Neuronal stem cell (in vitro differentiated cells): ENCODE data around the gene JAKMIP2.

Experiments used
- DNase-seq: peaks from one replicate; pipeline ENCODE4 v3.0.0-alpha.2; 2013; ENCODE audit warnings: low spot score
- H2AFZ ChIP-seq: one replicate; pipeline ENCODE4 v1.6.1; 2013; ENCODE audit warnings: mild to moderate bottlenecking, low read length, inconsistent platforms
- H2AK5ac ChIP-seq: 2 replicates; pipeline ENCODE4 v1.6.1; 2013; ENCODE audit warnings: low read depth, mild to moderate bottlenecking, inconsistent platforms, low read length, moderate library complexity, mixed read lengths
- H2BK120ac ChIP-seq: 2 replicates; pipeline ENCODE4 v1.6.1; 2013; ENCODE audit warnings: low read depth, mild to moderate bottlenecking, inconsistent platforms, low read length, moderate library complexity, mixed read lengths
- H2BK12ac ChIP-seq: one replicate; pipeline ENCODE4 v1.6.1; 2013; ENCODE audit warnings: low read length, inconsistent platforms
- H2BK15ac ChIP-seq: 2 replicates; pipeline ENCODE4 v1.6.1; 2013; ENCODE audit warnings: mild to moderate bottlenecking, low read length, inconsistent platforms, mixed read lengths
- H2BK5ac ChIP-seq: one replicate; pipeline ENCODE4 v1.6.1; 2013; ENCODE audit warnings: inconsistent platforms, mild to moderate bottlenecking, low read length, moderate library complexity
- H3K14ac ChIP-seq: one replicate; pipeline ENCODE4 v1.6.1; 2013; ENCODE audit warnings: low read length, inconsistent platforms
- H3K18ac ChIP-seq: 2 replicates; pipeline ENCODE4 v1.6.1; 2013; ENCODE audit warnings: low read length, inconsistent platforms
- H3K23ac ChIP-seq: 2 replicates; pipeline ENCODE4 v1.6.1; 2013; ENCODE audit warnings: low read depth, mild to moderate bottlenecking, mixed read lengths, low read length, inconsistent platforms; ENCODE audit not compliant: poor library complexity
- H3K27ac ChIP-seq: replicated peaks from 3 replicates; pipeline ENCODE4 v1.5.1; 2013; ENCODE audit warnings: low read length, inconsistent platforms
- H3K27me3 ChIP-seq, 3 experiments: 2 replicates each; pipeline ENCODE4 v1.6.1; 2013; ENCODE audit warnings: low read length in 3 of 3, mild to moderate bottlenecking in 2 of 3, inconsistent platforms in 1 of 3, low read depth in 1 of 3, mixed read lengths in 1 of 3, moderate library complexity in 1 of 3; ENCODE audit not compliant: control insufficient read depth in 3 of 3, insufficient read depth in 3 of 3
- H3K36me3 ChIP-seq, 2 donors: replicated peaks in 1 of 2; 2 replicates each; pipeline ENCODE4 v1.6.1; 2013; ENCODE audit warnings: low read length in 2 of 2; ENCODE audit not compliant: control insufficient read depth in 2 of 2, insufficient read depth in 2 of 2
- H3K4ac ChIP-seq: 2 replicates; pipeline ENCODE4 v1.6.1; 2013; ENCODE audit warnings: inconsistent platforms, mild to moderate bottlenecking, low read length, moderate library complexity
- H3K4me1 ChIP-seq, 2 donors: 1 replicate in 1 of 2; 2 replicates in 1 of 2; pipeline ENCODE4 v1.6.1; 2013; ENCODE audit warnings: low read length in 2 of 2, low read depth in 1 of 2; ENCODE audit not compliant: control insufficient read depth in 2 of 2, insufficient read depth in 1 of 2
- H3K4me2 ChIP-seq: one replicate; pipeline ENCODE4 v1.6.1; 2013; ENCODE audit warnings: mild to moderate bottlenecking, low read length, inconsistent platforms; ENCODE audit not compliant: insufficient read depth, poor library complexity, severe bottlenecking
- H3K4me3 ChIP-seq, 2 donors: 2 replicates each; pipeline ENCODE4 v1.5.1; 2013; ENCODE audit warnings: low read length in 2 of 2, mild to moderate bottlenecking in 2 of 2, inconsistent platforms in 1 of 2, moderate library complexity in 1 of 2
- H3K79me1 ChIP-seq: one replicate; pipeline ENCODE4 v1.6.1; 2013; ENCODE audit warnings: low read depth, mild to moderate bottlenecking, inconsistent platforms, low read length, moderate library complexity
- H3K9ac ChIP-seq: one replicate; pipeline ENCODE4 v1.6.1; 2013; ENCODE audit warnings: mild to moderate bottlenecking, low read depth, low read length, inconsistent platforms; ENCODE audit not compliant: poor library complexity
- H3K9me3 ChIP-seq, 2 donors: replicated peaks in 1 of 2; 2 replicates each; pipeline versions ENCODE3 to v1.6.1; 2013; ENCODE audit warnings: low read length in 2 of 2, mild to moderate bottlenecking in 2 of 2, inconsistent platforms in 1 of 2, low read depth in 1 of 2, mixed read lengths in 1 of 2, moderate library complexity in 1 of 2; ENCODE audit not compliant: control insufficient read depth in 2 of 2, insufficient read depth in 1 of 2
- H4K8ac ChIP-seq: one replicate; pipeline ENCODE4 v1.6.1; 2013; ENCODE audit warnings: low read depth, mild to moderate bottlenecking, inconsistent platforms, low read length, moderate library complexity
- H4K91ac ChIP-seq: one replicate; pipeline ENCODE4 v1.6.1; 2013; ENCODE audit warnings: low read length, low read depth, mild to moderate bottlenecking, inconsistent platforms; ENCODE audit not compliant: poor library complexity
- WGBS, 2 donors: extraction: QIAGEN DNeasy Blood & Tissue Kit; methylation state at CpG; one replicate each; pipeline ENCODE4 v1.1.7; 2013; ENCODE audit warnings: missing lambda C conversion rate in 2 of 2, mixed read lengths in 1 of 2; ENCODE audit not compliant: insufficient read length in 2 of 2, insufficient replicate concordance in 1 of 2; ENCODE audit errors: extremely low coverage in 2 of 2; 5-methylcytosine and 5-hydroxymethylcytosine counted together

Gene JAKMIP2

DNA sequence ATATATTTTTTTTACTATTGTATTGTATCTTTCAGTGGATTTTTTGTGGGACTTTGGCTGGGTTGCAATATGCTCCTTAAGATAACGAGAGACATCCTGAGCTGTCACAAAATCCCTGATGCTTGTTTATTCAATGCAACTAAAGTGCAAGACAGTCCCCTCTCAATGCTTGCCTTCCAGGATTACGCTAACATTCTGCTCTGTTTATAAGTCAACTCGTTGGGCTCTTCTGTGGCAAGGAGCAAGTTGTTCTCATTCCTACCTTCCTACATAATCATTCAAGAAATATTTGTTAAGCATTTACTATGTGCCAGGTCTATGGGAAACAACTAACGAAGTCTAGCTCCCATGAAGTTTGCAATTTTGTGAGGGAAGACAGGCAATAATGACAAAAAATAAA lies 40.4 kb downstream of the JAKMIP2 start:
- no peak overlapping the region for H3K23ac ChIP-seq
- no peak overlapping the region for H4K91ac ChIP-seq
- no peak for DNase-seq
- H3K9ac ChIP-seq: no peak overlapping the region
- H2BK15ac ChIP-seq: no peak overlapping the region
- no peak overlapping the region for H3K18ac ChIP-seq
- H3K4me3 ChIP-seq: no peak overlapping the region
- no peak overlapping the region for H3K27ac ChIP-seq
- no peak overlapping the region for H2AFZ ChIP-seq
- H4K8ac ChIP-seq: no peak overlapping the region
- H3K27me3 ChIP-seq: no peaks in the 10 kb centered on the region
- H2BK5ac ChIP-seq: no peak overlapping the region
- no peaks in the 10 kb centered on the region for H3K4me1 ChIP-seq
- H3K14ac ChIP-seq: no peak overlapping the region
- no peak overlapping the region for H2AK5ac ChIP-seq
- WGBS, 2 donors: no CpG with 5 or more reads among the region's 4 CpGs
- no peak overlapping the region for H2BK120ac ChIP-seq
- no peaks in the 10 kb centered on the region for H3K9me3 ChIP-seq
- no peaks in the 10 kb centered on the region for H3K36me3 ChIP-seq
- H2BK12ac ChIP-seq: no peak overlapping the region
- H3K79me1 ChIP-seq: no peaks in the 10 kb centered on the region
- no peak overlapping the region for H3K4me2 ChIP-seq
- no peak overlapping the region for H3K4ac ChIP-seq

DNA sequence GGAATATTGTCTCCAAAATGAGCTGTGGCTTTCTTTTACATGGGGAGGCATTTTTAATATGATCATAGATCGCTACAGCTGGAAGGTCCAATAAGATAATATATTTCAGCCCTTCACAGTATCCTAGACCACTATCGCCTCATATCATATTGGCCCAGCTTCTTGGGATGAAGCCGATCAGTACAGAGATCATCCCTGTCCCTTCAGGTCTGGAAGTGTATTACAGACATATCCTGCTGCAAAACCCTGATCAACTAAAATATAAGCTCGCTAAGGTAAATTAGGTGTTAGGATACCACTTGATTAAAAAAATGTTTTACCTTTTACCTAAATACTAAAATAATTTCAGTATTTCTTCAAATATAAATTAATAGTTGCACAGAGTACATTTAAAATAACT lies 41.7 kb downstream of the JAKMIP2 start:
- Histone ChIP-seq H2BK15ac (no peak overlapping the region), H3K14ac (no peak overlapping the region)

DNA sequence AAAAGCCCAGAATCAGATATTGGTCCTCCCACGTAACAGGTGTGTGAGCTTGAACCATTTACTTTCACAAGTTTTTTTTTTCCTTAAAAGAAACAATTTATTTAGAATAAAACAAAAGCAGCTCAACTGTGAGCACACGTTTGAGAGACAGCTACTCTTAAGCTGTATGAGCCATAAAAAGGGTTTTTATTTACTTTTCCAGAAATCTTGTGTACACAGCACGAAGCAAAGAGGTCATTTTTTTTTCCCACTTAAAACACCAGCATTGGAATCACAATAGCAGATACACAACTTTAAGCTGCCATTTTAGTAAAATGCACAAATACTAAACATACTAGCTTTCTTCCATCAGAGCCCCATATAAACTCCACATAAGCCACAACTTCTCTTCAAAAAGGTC lies 44.6 kb downstream of the JAKMIP2 start:
- Histone ChIP-seq H3K4me2 (no peak overlapping the region), H4K8ac (no peak overlapping the region), H3K4ac (no peak overlapping the region), H2AK5ac (no peak overlapping the region), H2AFZ (no peak overlapping the region), H2BK120ac (no peak overlapping the region), H3K23ac (no peak overlapping the region), H3K79me1 (no peaks in the 10 kb centered on the region), H3K18ac (no peak overlapping the region), H3K4me1 (peaks cover 0 to 3% of the 10 kb centered on the region in 2 donors), H4K91ac (no peak overlapping the region), H3K27me3 (no peaks in the 10 kb centered on the region), H3K27ac (no peak overlapping the region), H3K36me3 (no peaks in the 10 kb centered on the region), H3K9me3 (no peaks in the 10 kb centered on the region), H2BK15ac (no peak overlapping the region), H2BK12ac (no peak overlapping the region), H3K9ac (no peak overlapping the region), H3K14ac (no peak overlapping the region), H3K4me3 (no peak overlapping the region), H2BK5ac (no peak overlapping the region)
- no CpG with 5 or more reads among the region's 3 CpGs for WGBS, 2 donors
- no peak for DNase-seq

More for the DNA sequence above, 41.7 kb downstream of the JAKMIP2 start:
- DNase-seq: no peak
- Histone ChIP-seq H3K23ac (no peak overlapping the region), H2AK5ac (no peak overlapping the region), H2BK120ac (no peak overlapping the region), H2BK12ac (no peak overlapping the region), H3K36me3 (no peaks in the 10 kb centered on the region), H4K8ac (no peak overlapping the region), H3K27me3 (no peaks in the 10 kb centered on the region), H3K4ac (no peak overlapping the region), H3K4me2 (no peak overlapping the region), H2AFZ (no peak overlapping the region), H2BK5ac (no peak overlapping the region), H3K18ac (no peak overlapping the region), H4K91ac (no peak overlapping the region), H3K9me3 (no peaks in the 10 kb centered on the region), H3K4me3 (no peak overlapping the region), H3K4me1 (no peaks in the 10 kb centered on the region), H3K79me1 (no peaks in the 10 kb centered on the region), H3K9ac (no peak overlapping the region), H3K27ac (no peak overlapping the region)
- no CpG with 5 or more reads among the region's 4 CpGs for WGBS, 2 donors

DNA sequence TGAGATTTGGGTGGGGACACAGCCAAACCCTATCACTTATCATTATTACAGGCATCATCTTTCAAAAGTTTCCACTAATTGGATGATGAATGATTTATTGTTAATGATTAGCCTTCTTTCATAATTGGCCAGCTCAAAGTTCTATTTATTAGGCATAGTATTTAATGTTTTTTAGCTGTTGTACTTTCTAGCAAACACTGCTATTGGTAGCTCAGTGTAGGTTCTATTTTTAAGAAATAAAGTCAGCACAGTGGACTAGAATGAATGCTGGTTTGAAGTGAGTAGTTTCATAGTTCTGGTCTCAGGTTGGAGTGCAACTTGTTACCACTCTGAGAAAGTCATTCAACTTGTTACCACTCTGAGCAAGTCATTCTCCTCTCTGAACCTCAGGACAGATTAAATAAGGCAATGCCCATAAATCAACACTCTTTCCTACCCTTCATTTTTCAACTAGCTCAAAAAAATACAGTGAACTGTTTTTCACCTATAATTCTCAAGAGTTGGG lies 46.9 kb downstream of the JAKMIP2 start:
- Histone ChIP-seq H2AFZ (no peak overlapping the region), H3K9me3 (no peaks in the 10 kb centered on the region), H3K27me3 (no peaks in the 10 kb centered on the region), H3K79me1 (no peaks in the 10 kb centered on the region), H2AK5ac (no peak overlapping the region), H4K91ac (no peak overlapping the region), H3K23ac (no peak overlapping the region), H2BK12ac (no peak overlapping the region), H3K9ac (no peak overlapping the region), H3K4me3 (no peak overlapping the region), H3K4ac (no peak overlapping the region), H3K36me3 (no peaks in the 10 kb centered on the region), H3K4me2 (no peak overlapping the region), H2BK120ac (no peak overlapping the region), H4K8ac (no peak overlapping the region), H2BK5ac (no peak overlapping the region), H3K4me1 (peaks cover 0 to 18% of the 10 kb centered on the region in 2 donors), H3K27ac (no peak overlapping the region), H3K14ac (no peak overlapping the region), H3K18ac (no peak overlapping the region), H2BK15ac (no peak overlapping the region)
- no peak for DNase-seq
